Measurements from ENCODE around the gene ORAI3.

DNA sequence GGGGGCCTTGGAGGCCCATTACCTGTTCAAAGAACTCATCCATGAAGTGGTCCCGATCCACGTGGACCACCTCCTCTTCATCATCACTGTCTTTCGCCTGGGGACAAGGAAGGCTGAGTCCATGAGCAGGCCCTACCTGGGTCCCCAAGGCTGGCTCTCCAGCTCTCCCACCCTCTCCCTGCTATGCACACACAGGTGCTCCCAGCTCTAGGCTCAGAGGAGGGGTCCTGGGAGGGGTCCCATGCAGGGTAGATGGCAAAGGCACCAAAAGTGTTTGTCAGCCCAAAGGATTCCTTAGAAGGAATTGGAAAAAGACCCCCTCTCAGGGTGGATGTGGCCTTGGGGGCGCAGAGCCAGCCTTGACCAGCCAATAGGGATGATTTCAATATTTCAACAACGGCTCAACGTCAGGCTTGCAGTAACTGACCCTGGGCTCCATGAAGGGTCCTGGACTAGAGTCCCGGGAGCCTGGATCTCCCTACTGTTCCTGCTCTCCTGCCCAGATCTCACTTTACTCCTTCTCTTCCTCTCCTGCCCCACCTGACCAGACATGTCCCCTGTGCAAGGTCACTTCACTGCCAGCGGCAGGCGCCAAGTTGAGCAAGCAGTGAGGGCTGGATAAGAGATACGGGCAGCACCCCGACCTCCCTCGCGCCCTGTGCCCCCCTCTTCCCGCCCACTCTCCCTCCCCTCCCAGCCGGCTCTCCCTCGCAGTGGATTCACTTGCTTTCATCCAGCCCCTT, 52.8 kb downstream of the ORAI3 start:
- TF ChIP-seq, protein P1, sequence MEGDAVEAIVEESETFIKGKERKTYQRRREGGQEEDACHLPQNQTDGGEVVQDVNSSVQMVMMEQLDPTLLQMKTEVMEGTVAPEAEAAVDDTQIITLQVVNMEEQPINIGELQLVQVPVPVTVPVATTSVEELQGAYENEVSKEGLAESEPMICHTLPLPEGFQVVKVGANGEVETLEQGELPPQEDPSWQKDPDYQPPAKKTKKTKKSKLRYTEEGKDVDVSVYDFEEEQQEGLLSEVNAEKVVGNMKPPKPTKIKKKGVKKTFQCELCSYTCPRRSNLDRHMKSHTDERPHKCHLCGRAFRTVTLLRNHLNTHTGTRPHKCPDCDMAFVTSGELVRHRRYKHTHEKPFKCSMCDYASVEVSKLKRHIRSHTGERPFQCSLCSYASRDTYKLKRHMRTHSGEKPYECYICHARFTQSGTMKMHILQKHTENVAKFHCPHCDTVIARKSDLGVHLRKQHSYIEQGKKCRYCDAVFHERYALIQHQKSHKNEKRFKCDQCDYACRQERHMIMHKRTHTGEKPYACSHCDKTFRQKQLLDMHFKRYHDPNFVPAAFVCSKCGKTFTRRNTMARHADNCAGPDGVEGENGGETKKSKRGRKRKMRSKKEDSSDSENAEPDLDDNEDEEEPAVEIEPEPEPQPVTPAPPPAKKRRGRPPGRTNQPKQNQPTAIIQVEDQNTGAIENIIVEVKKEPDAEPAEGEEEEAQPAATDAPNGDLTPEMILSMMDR (IDR thresholded peaks at IDR 0.05): no peak
- TF ChIP-seq EZH2 (IDR thresholded peaks at IDR 0.05) (no peak), EZH2phosphoT487 (IDR thresholded peaks at IDR 0.05) (no peak)
